ENCODE measurements around the gene ANXA8. TPM values are rescaled to one million over a fixed set of nuclear protein-coding genes. Genes with fewer than 3 reads are reported as not detected.
A peak's percentile ranks its signal among the peaks of the same experiment; 100 is the strongest.

Gene ANXA8
- total and polyA plus RNA-seq, 3 experiments from 2014 or later = not detected

DNA sequence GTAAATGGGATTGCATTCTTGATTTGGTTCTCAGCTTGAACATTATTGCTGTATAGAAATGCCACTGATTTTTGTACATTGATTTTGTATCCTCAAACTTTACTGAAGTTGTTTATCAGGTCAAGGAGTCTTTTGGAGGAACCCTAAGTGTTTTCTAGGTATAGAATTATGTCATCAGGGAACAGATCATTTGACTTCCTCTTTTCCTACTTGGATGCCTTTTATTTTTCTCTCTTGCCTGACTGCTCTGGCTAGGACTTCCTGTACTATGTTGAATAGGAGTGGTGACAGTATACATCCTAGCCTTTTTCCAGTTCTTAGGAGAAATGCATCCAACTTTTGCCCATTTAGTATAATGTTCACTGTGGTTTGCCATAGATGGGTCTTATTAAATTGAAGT lies 48.8 kb downstream of the ANXA8 start:
- peaks cover 0 to 19% (median 14%) of the 10 kb centered on the region in 5 donors for H3K9me3 Mint-ChIP-seq
- no peaks in the 10 kb centered on the region for H3K36me3 Mint-ChIP-seq
- H3K4me1 ChIP-seq (ENCODE audit: insufficient read depth, low read length) = no peaks in the 10 kb centered on the region
- H3K9me3 ChIP-seq (ENCODE audit: low read length) = no peaks in the 10 kb centered on the region
- DNase-seq = no peak
- ChIA-PET CTCF (no interaction called here), POLR2A (no interaction called here)
- H3K27me3 ChIP-seq (ENCODE audit: insufficient read depth, low read length, poor library complexity, severe bottlenecking) = no peaks in the 10 kb centered on the region
- H3K36me3 ChIP-seq (ENCODE audit: insufficient read depth, low read length) = no peaks in the 10 kb centered on the region
- H3K27ac Mint-ChIP-seq = no peak overlapping the region
- no peak overlapping the region for H3K4me3 ChIP-seq (ENCODE audit: low read length)
- no peaks in the 10 kb centered on the region for H3K4me1 Mint-ChIP-seq
- H3K27me3 Mint-ChIP-seq = peaks cover 13 to 37% of the 10 kb centered on the region in 2 donors
- no peak overlapping the region for H3K27ac ChIP-seq (ENCODE audit: low read depth, low read length)
- no peak overlapping the region for H3K4me3 Mint-ChIP-seq

DNA sequence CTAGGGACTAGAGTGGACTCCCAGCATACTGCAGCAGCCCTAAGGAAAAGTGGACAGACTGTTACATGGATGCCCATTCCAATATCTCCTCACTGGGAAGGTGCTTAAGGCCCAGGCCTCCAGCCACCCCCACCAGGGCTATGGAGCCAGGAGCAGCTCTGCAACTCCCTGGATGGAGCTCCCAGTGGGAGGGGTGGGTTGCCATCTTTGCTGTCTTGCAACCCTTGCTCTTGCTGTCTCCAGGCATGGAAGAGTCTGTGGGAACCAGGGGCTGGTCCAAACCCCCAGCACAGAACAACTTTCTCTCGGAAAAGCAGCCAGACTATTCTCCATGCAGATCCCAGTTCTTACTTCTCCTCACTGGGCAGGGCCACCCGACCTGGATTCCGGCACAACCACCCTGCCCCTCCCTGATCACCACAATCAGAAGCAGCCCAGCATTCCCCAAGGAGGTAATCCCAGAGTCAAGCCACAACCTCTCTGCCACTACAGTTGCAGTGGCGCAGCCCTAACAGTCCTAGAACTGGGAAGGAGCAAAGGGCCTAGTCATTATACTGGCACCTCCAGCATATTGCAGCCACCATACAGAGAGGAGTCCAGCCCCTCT lies 58.0 kb downstream of the ANXA8 start:
- Mint-ChIP-seq H3K36me3 (no peaks in the 10 kb centered on the region), H3K27ac (no peak overlapping the region), H3K4me1 (no peaks in the 10 kb centered on the region), H3K27me3 (peaks cover 0 to 2% of the 10 kb centered on the region in 2 donors), H3K9me3 (peaks cover 0 to 6% (median 0%) of the 10 kb centered on the region in 5 donors), H3K4me3 (no peak overlapping the region)
- no peak overlapping the region for H3K27ac ChIP-seq (ENCODE audit: low read depth, low read length)
- H3K27me3 ChIP-seq (ENCODE audit: insufficient read depth, low read length, poor library complexity, severe bottlenecking) = no peaks in the 10 kb centered on the region
- CTCF ChIA-PET = no interaction called here
- H3K36me3 ChIP-seq (ENCODE audit: insufficient read depth, low read length) = no peaks in the 10 kb centered on the region
- no peak overlapping the region for H3K4me3 ChIP-seq (ENCODE audit: low read length)
- H3K4me1 ChIP-seq (ENCODE audit: insufficient read depth, low read length) = no peaks in the 10 kb centered on the region
- H3K9me3 ChIP-seq (ENCODE audit: low read length) = no peaks in the 10 kb centered on the region
- no peak for DNase-seq
- POLR2A ChIA-PET = no interaction called here

DNA sequence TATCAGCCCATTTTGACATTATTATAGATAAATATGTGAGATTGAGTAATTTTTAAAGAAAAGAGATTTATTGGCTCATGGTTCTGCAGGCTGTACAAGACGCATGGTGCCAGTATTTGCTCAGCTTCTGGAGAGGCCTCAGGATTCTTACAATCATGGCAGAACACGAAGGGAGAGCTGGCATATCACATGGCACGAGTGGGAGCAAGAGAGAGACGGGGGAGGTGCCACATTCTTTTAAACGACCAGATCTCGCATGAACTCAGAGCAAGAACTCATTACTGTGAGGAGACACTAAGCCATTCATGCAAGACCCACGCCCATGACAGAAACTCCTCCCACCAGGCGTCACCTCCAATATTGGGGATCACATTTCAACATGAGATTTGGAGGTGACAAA lies 59.7 kb downstream of the ANXA8 start:
- POLR2A ChIA-PET = no interaction called here
- Histone ChIP-seq H3K27ac (ENCODE audit: low read depth, low read length) (no peak overlapping the region), H3K36me3 (ENCODE audit: insufficient read depth, low read length) (no peaks in the 10 kb centered on the region)

DNA sequence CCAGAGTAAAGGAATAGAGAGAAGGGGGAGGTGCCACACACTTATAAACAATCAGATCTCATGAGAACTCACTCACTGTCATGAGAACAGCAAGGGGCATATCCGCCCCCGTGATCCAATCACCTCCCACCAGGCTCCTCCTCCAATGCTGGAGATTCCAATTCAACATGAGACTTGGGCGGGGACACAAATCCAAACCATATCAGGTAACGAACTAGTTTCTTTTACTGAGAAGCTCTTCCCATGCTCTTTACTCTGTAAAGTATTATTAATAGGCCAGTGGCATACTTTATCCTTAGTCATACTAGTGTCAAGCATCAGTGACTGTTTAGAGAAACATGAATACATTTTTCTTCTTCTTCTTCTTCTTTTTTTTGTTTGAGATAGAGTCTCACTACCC lies 60.4 kb downstream of the ANXA8 start:
- H3K27me3 Mint-ChIP-seq = peaks cover 0 to 4% of the 10 kb centered on the region in 2 donors
- no peak overlapping the region for H3K27ac ChIP-seq (ENCODE audit: low read depth, low read length)

More for the DNA sequence above, 59.7 kb downstream of the ANXA8 start:
- CTCF ChIA-PET = no interaction called here
- no peak overlapping the region for H3K4me3 Mint-ChIP-seq
- no peaks in the 10 kb centered on the region for H3K9me3 ChIP-seq (ENCODE audit: low read length)
- no peaks in the 10 kb centered on the region for H3K4me1 ChIP-seq (ENCODE audit: insufficient read depth, low read length)
- no peaks in the 10 kb centered on the region for H3K27me3 ChIP-seq (ENCODE audit: insufficient read depth, low read length, poor library complexity, severe bottlenecking)
- H3K4me1 Mint-ChIP-seq = no peaks in the 10 kb centered on the region
- DNase-seq = no peak
- H3K27me3 Mint-ChIP-seq = peaks cover 0 to 2% of the 10 kb centered on the region in 2 donors
- no peak overlapping the region for H3K27ac Mint-ChIP-seq
- peaks cover 0 to 6% (median 0%) of the 10 kb centered on the region in 5 donors for H3K9me3 Mint-ChIP-seq
- H3K4me3 ChIP-seq (ENCODE audit: low read length) = no peak overlapping the region
- no peaks in the 10 kb centered on the region for H3K36me3 Mint-ChIP-seq

DNA sequence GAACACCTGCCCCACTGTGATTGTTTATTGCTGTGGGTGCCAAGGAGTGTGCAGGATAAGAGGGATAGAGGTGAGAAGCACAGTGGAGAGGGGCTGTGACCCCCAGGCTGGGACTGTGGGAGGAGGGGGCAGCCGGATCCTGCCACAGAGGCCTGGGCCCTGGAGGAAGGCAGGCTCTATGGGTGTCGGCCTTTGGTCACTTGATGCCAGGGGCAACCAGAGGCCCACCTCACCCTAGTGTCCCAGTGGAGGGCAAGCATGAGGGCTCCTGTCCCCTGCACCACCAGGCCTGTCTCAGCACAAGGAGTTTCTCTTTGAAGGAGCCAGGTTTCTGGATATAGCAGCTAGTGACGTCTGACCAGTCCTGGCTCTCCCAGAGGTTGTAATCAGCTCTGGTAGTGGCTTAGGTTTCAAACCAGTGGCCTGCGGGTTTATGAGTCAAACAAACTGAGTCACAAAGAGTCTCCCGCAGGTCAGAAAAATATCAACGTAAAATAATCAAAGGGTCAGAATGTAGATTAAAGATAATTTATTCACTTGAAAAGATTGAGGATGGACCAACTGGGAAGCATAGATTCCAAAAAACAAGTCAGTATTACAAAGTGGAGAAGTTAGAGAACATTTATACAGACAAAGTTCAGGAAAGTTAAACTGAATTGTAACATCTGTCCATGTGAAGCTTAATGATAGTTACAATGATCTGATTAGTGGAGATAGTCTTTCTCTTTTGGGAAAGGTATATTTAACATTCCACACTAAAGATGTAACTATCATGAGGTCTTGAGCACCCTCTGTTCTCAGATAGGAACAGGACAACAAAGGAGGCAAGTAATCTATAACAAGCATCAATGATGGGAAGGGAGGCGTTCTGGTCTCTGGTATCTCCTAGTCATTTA lies 62.6 kb downstream of the ANXA8 start:
- Histone ChIP-seq H3K36me3 (ENCODE audit: insufficient read depth, low read length) (no peaks in the 10 kb centered on the region), H3K4me3 (ENCODE audit: low read length) (no peak overlapping the region), H3K4me1 (ENCODE audit: insufficient read depth, low read length) (no peaks in the 10 kb centered on the region), H3K9me3 (ENCODE audit: low read length) (no peaks in the 10 kb centered on the region), H3K27ac (ENCODE audit: low read depth, low read length) (no peak overlapping the region), H3K27me3 (ENCODE audit: insufficient read depth, low read length, poor library complexity, severe bottlenecking) (no peaks in the 10 kb centered on the region)
- ChIA-PET POLR2A (no interaction called here), CTCF (no interaction called here)
- no peaks in the 10 kb centered on the region for H3K36me3 Mint-ChIP-seq
- H3K4me3 Mint-ChIP-seq = no peak overlapping the region
- no peaks in the 10 kb centered on the region for H3K4me1 Mint-ChIP-seq
- peaks cover 0 to 4% of the 10 kb centered on the region in 2 donors for H3K27me3 Mint-ChIP-seq
- H3K9me3 Mint-ChIP-seq = peaks cover 0 to 4% (median 0%) of the 10 kb centered on the region in 5 donors
- DNase-seq = no peak
- no peak overlapping the region for H3K27ac Mint-ChIP-seq

More for the DNA sequence above, 60.4 kb downstream of the ANXA8 start:
- H3K27me3 ChIP-seq (ENCODE audit: insufficient read depth, low read length, poor library complexity, severe bottlenecking) = no peaks in the 10 kb centered on the region
- no peaks in the 10 kb centered on the region for H3K4me1 ChIP-seq (ENCODE audit: insufficient read depth, low read length)
- Mint-ChIP-seq H3K36me3 (no peaks in the 10 kb centered on the region), H3K9me3 (peaks cover 0 to 6% (median 0%) of the 10 kb centered on the region in 5 donors), H3K27ac (peak overlapping the region in 1 of 8 donors; percentile 24), H3K4me1 (no peaks in the 10 kb centered on the region), H3K4me3 (no peak overlapping the region)
- ChIA-PET POLR2A (no interaction called here), CTCF (no interaction called here)
- H3K4me3 ChIP-seq (ENCODE audit: low read length) = no peak overlapping the region
- DNase-seq = no peak
- H3K36me3 ChIP-seq (ENCODE audit: insufficient read depth, low read length) = no peaks in the 10 kb centered on the region
- H3K9me3 ChIP-seq (ENCODE audit: low read length) = no peaks in the 10 kb centered on the region

DNA sequence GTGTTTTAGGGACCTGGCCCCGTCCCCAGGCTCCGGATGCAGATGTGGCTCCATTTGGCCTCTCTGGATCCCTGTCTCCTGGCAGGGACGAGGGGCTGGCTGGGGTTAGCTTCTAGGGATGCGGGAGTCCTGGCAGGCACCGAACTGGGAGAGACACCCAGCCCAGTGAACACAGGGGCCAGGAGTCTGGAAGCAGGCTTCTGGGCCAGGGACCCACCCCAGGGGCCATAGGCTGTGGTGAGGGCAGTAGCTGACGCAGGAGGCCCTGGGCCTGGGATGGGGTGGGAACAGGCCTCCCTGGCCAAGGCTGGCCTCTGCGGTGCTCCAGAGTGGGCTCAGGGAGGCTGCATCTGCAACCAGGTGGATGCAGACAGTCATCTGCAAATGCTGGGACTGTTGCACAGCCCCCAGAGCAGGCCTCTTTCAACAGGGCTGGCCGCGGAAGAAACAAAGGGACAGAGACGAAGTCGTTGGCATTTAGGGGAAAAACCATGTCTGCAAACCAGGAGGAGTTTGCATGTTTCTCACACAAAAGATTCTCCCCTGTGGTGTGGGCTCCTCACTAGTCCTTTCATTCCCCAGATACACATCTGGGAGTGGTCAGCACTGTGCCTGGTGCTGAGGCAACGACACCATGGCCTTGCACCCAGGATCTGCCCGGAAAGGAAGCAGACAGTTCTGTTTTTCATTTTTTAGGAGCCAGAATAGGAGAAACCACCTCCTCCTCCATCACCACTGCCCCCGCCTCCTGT lies 63.4 kb downstream of the ANXA8 start:
- Mint-ChIP-seq H3K4me1 (no peaks in the 10 kb centered on the region), H3K4me3 (no peak overlapping the region), H3K27me3 (peaks cover 0 to 4% of the 10 kb centered on the region in 2 donors), H3K27ac (no peak overlapping the region), H3K9me3 (peaks cover 0 to 3% (median 0%) of the 10 kb centered on the region in 5 donors), H3K36me3 (no peaks in the 10 kb centered on the region)
- POLR2A ChIA-PET = no interaction called here
- DNase-seq = no peak
- H3K27ac ChIP-seq (ENCODE audit: low read depth, low read length) = no peak overlapping the region
- no peaks in the 10 kb centered on the region for H3K4me1 ChIP-seq (ENCODE audit: insufficient read depth, low read length)
- no peaks in the 10 kb centered on the region for H3K36me3 ChIP-seq (ENCODE audit: insufficient read depth, low read length)
- H3K9me3 ChIP-seq (ENCODE audit: low read length) = no peaks in the 10 kb centered on the region
- CTCF ChIA-PET = no interaction called here
- H3K27me3 ChIP-seq (ENCODE audit: insufficient read depth, low read length, poor library complexity, severe bottlenecking) = no peaks in the 10 kb centered on the region
- H3K4me3 ChIP-seq (ENCODE audit: low read length) = no peak overlapping the region

DNA sequence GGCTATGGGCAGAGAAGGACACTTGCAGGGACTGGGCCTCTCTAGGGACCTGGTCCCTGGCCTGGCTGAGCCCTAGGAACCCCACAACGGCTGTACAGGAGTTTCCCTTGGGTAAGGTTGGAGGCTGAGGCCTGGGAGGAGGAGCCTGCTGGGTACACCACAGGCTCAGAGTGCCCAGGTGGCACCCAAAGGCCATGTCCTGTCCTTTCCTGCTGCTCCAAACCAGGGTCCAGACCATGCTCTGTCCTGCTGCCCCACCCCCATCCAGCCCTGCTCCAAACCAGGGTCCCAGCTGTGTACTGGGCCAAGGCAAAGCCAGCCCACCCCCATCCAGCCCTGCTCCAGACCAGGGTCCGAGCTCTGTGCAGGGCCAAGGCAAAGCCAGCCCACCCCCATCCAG lies 64.5 kb downstream of the ANXA8 start:
- Histone ChIP-seq H3K4me1 (ENCODE audit: insufficient read depth, low read length) (no peaks in the 10 kb centered on the region), H3K36me3 (ENCODE audit: insufficient read depth, low read length) (no peaks in the 10 kb centered on the region), H3K4me3 (ENCODE audit: low read length) (no peak overlapping the region), H3K9me3 (ENCODE audit: low read length) (no peaks in the 10 kb centered on the region), H3K27ac (ENCODE audit: low read depth, low read length) (no peak overlapping the region), H3K27me3 (ENCODE audit: insufficient read depth, low read length, poor library complexity, severe bottlenecking) (no peaks in the 10 kb centered on the region)
- H3K4me1 Mint-ChIP-seq = no peaks in the 10 kb centered on the region
- ChIA-PET POLR2A (no interaction called here), CTCF (no interaction called here)
- no peak overlapping the region for H3K4me3 Mint-ChIP-seq
- H3K9me3 Mint-ChIP-seq = peaks cover 0 to 2% (median 0%) of the 10 kb centered on the region in 5 donors
- no peak for DNase-seq
- H3K27me3 Mint-ChIP-seq = peaks cover 0 to 4% of the 10 kb centered on the region in 2 donors
- H3K36me3 Mint-ChIP-seq = no peaks in the 10 kb centered on the region
- H3K27ac Mint-ChIP-seq = no peak overlapping the region

DNA sequence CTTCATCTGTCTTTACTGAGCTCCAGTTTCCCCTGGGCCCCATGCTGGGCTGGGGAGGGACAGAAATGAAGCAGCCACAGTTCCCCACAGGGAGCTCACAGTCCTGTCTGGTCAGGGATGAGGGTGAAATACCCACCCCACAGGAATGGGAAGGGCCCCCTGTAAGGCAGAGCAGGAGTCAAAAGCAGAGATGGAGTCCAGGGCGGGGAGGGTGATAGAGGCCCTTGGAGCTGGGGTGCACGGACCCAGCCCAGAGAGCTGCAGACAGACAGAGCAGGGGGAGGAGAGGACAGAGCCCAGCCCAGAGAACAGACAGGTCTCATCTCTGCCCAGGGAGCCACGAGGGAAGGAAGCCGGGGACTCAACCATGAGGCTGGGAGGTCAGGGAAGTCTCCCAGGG lies 64.9 kb downstream of the ANXA8 start:
- Mint-ChIP-seq H3K9me3 (no peaks in the 10 kb centered on the region), H3K4me1 (no peaks in the 10 kb centered on the region), H3K4me3 (no peak overlapping the region), H3K27ac (no peak overlapping the region), H3K27me3 (peaks cover 0 to 4% of the 10 kb centered on the region in 2 donors), H3K36me3 (no peaks in the 10 kb centered on the region)
- POLR2A ChIA-PET = no interaction called here
- no peak overlapping the region for H3K4me3 ChIP-seq (ENCODE audit: low read length)
- H3K27me3 ChIP-seq (ENCODE audit: insufficient read depth, low read length, poor library complexity, severe bottlenecking) = no peaks in the 10 kb centered on the region
- H3K27ac ChIP-seq (ENCODE audit: low read depth, low read length) = no peak overlapping the region
- no peaks in the 10 kb centered on the region for H3K4me1 ChIP-seq (ENCODE audit: insufficient read depth, low read length)
- CTCF ChIA-PET = no interaction called here
- DNase-seq = no peak
- no peaks in the 10 kb centered on the region for H3K36me3 ChIP-seq (ENCODE audit: insufficient read depth, low read length)
- no peaks in the 10 kb centered on the region for H3K9me3 ChIP-seq (ENCODE audit: low read length)

Data from CD8-positive, alpha-beta memory T cell (primary cell).